CD4-positive, alpha-beta T cell treated with Interleukin-4 for 1 hour (primary cell): ENCODE measurements around the gene NANOS3.

ENCODE experiments used
- DNase-seq, 2 donors: peaks; one replicate each; pipeline ENCODE4 v3.0.0-alpha.2; 2020 to 2022

The NANOS3 gene

GRCh38 chr19:13864667-13865570, 12.0 kb upstream of the NANOS3 start:
- DNase-seq = no peak

GRCh38 chr19:13865571-13866462, 11.1 kb upstream of the NANOS3 start:
- peak in 1 of 2 donors; percentile 19 for DNase-seq

GRCh38 chr19:13866463-13867046, 10.4 kb upstream of the NANOS3 start:
- no peak for DNase-seq

GRCh38 chr19:13868663-13869062, 8.3 kb upstream of the NANOS3 start:
- no peak for DNase-seq

- DNase-seq = no peak
Observed at GRCh38 chr19:13869281-13869680, 7.7 kb upstream of the NANOS3 start.

GRCh38 chr19:13870873-13871272, 6.1 kb upstream of the NANOS3 start:
- no peak for DNase-seq

- no peak for DNase-seq
Observed at GRCh38 chr19:13872339-13872694, 4.6 kb upstream of the NANOS3 start.

- DNase-seq = peak; percentile 34
Observed at GRCh38 chr19:13872695-13873389, 4.1 kb upstream of the NANOS3 start.

GRCh38 chr19:13873834-13874515, 3.0 kb upstream of the NANOS3 start:
- no peak for DNase-seq

GRCh38 chr19:13875824-13876223, 1.1 kb upstream of the NANOS3 start:
- DNase-seq = no peak

GRCh38 chr19:13877303-13877702, 369 bp downstream of the NANOS3 start:
- no peak for DNase-seq

GRCh38 chr19:13880059-13881043, 3.4 kb downstream of the NANOS3 start:
- peak; percentile 97 to 98 for DNase-seq

GRCh38 chr19:13881251-13881691, 4.3 kb downstream of the NANOS3 start:
- DNase-seq = peak in 1 of 2 donors; percentile 36

- DNase-seq = peak in 1 of 2 donors; percentile 59
Observed at GRCh38 chr19:13881692-13882418, 4.9 kb downstream of the NANOS3 start.

GRCh38 chr19:13882419-13882795, 5.5 kb downstream of the NANOS3 start:
- no peak for DNase-seq

GRCh38 chr19:13882836-13883235, 5.9 kb downstream of the NANOS3 start:
- DNase-seq = no peak

- DNase-seq = no peak
Observed at GRCh38 chr19:13883516-13884064, 6.7 kb downstream of the NANOS3 start.

- DNase-seq = no peak
Observed at GRCh38 chr19:13884726-13885591, 8.0 kb downstream of the NANOS3 start.
